HG03108 (cell line): Measurements from ENCODE around the gene CHMP2B.
A peak's percentile ranks its signal among the peaks of the same experiment; 100 is the strongest.
"Not testable (repeated sequence)": the region's sequence is repeated elsewhere in the genome, so short reads cannot be mapped to it uniquely, and the experiment has no call there.

ENCODE experiments used
- ATAC-seq: cut with Tn5 transposase; IDR thresholded peaks from one replicate; pipeline ENCODE4 v1.9.1; 2021; ENCODE audit warnings: moderate library complexity; ENCODE audit not compliant: unreplicated experiment

The CHMP2B gene

GRCh38 chr3:87228316-87228715 is 1.2 kb downstream of the CHMP2B start:
- no peak for ATAC-seq

GRCh38 chr3:87229113-87229512 is 2.0 kb downstream of the CHMP2B start:
- ATAC-seq = no peak

- no peak for ATAC-seq
Observed at GRCh38 chr3:87233805-87234204, 6.7 kb downstream of the CHMP2B start.

GRCh38 chr3:87236093-87236492 is 9.0 kb downstream of the CHMP2B start:
- no peak for ATAC-seq

- no peak for ATAC-seq
Observed at GRCh38 chr3:87246662-87247429, 19.7 kb downstream of the CHMP2B start.

GRCh38 chr3:87247430-87247773 is 20.3 kb downstream of the CHMP2B start:
- no peak for ATAC-seq

- not testable (repeated sequence) for ATAC-seq
Observed at GRCh38 chr3:87248231-87248630, 21.1 kb downstream of the CHMP2B start.

GRCh38 chr3:87248831-87249230 is 21.7 kb downstream of the CHMP2B start:
- no peak for ATAC-seq

GRCh38 chr3:87250009-87250408 is 22.9 kb downstream of the CHMP2B start:
- no peak for ATAC-seq

- ATAC-seq = no peak
Observed at GRCh38 chr3:87260270-87260669, 33.2 kb downstream of the CHMP2B start.

- ATAC-seq = no peak
Observed at GRCh38 chr3:87261925-87262324, 34.8 kb downstream of the CHMP2B start.

GRCh38 chr3:87267953-87268645 is 41.0 kb downstream of the CHMP2B start:
- no peak for ATAC-seq

GRCh38 chr3:87268646-87269211 is 41.6 kb downstream of the CHMP2B start:
- ATAC-seq = no peak

- no peak for ATAC-seq
Observed at GRCh38 chr3:87269723-87270122, 42.6 kb downstream of the CHMP2B start.

- ATAC-seq = no peak
Observed at GRCh38 chr3:87270908-87271700, 44.0 kb downstream of the CHMP2B start.

GRCh38 chr3:87272718-87273341 is 45.7 kb downstream of the CHMP2B start:
- ATAC-seq = peak; percentile 77

GRCh38 chr3:87276484-87276883 is 49.4 kb downstream of the CHMP2B start, which contains the start of gene POU1F1:
POU1F1 (minus strand) TSS chr3:87276584; CDS start chr3:87276462, 122 bp downstream.
- no peak for ATAC-seq

- ATAC-seq = no peak
Observed at GRCh38 chr3:87287011-87287410, 59.9 kb downstream of the CHMP2B start.

- no peak for ATAC-seq
Observed at GRCh38 chr3:87288446-87288845, 61.3 kb downstream of the CHMP2B start.

- ATAC-seq = peak; percentile 54
Observed at GRCh38 chr3:87298111-87298718, 71.1 kb downstream of the CHMP2B start.
